Hepatocyte (in vitro differentiated cells): ENCODE results near the gene PTX4.

Experiments used
- CTCF ChIP-seq: fragments of 200-600 bp; sonication (generic); IDR thresholded peaks from 2 replicates; pipeline ENCODE4 v1.5.1; 2016; ENCODE audit warnings: antibody characterized with exemption, mild to moderate bottlenecking; ENCODE audit not compliant: poor library complexity
- EZH2 ChIP-seq: fragments of 200-600 bp; sonication (generic); IDR thresholded peaks from 2 replicates; pipeline ENCODE4 v1.6.1; 2016; ENCODE audit warnings: antibody characterized with exemption, mild to moderate bottlenecking, borderline replicate concordance
- EZH2phosphoT487 ChIP-seq: fragments of 200-600 bp; sonication (generic); IDR thresholded peaks from one replicate; pipeline ENCODE4 v1.6.1; 2018; ENCODE audit warnings: antibody characterized with exemption, mild to moderate bottlenecking, low read depth, moderate library complexity; ENCODE audit not compliant: unreplicated experiment, severe bottlenecking

DNA sequence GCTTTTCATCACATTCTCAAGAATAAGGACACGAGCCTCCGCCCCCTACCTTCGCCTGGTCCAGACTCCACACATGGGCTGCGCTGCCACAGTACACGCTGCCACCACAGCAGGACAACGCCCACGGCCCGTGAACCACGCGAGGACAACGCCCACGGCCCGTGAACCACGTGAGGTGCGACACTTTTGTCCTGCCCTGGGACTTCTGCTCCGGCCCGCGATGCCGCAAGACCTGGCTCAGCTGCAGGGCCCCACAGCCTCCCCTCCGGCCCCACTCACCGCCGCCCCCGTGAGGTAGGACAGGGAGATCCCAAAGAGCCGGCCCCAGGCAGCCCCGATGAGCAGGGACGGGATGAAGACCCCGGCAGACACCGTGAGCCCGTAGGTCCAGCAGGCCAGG is 38.5 kb downstream of the PTX4 start:
- no peak for TF ChIP-seq CTCF
- TF ChIP-seq EZH2, result no peak
- TF ChIP-seq EZH2phosphoT487, result no peak
